NCI-H1694 (cell line): ENCODE data around the gene ARHGAP1.
A peak's percentile ranks its signal among the peaks of the same experiment; 100 is the strongest.
"Not testable (repeated sequence)": the region's sequence is repeated elsewhere in the genome, so short reads cannot be mapped to it uniquely, and the experiment has no call there.

Source experiments
- DNase-seq: peaks from one replicate; lab custom pipeline; 2025; lab: John Stamatoyannopoulos, UW

Gene ARHGAP1

DNA sequence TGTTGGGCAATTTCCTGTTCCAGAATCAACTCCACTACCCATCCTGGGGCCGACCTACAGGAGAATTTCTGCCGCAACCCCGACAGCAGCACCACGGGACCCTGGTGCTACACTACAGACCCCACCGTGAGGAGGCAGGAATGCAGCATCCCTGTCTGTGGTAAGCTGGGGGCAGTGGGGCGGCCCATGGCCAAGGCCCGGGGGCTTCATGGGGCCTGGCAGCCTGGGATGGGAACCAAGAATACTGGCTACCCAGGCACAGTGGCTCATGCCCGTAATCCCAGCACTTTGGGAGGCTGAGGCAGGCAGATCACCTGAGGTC lies 22.9 kb upstream of the ARHGAP1 start:
- DNase-seq: no peak

DNA sequence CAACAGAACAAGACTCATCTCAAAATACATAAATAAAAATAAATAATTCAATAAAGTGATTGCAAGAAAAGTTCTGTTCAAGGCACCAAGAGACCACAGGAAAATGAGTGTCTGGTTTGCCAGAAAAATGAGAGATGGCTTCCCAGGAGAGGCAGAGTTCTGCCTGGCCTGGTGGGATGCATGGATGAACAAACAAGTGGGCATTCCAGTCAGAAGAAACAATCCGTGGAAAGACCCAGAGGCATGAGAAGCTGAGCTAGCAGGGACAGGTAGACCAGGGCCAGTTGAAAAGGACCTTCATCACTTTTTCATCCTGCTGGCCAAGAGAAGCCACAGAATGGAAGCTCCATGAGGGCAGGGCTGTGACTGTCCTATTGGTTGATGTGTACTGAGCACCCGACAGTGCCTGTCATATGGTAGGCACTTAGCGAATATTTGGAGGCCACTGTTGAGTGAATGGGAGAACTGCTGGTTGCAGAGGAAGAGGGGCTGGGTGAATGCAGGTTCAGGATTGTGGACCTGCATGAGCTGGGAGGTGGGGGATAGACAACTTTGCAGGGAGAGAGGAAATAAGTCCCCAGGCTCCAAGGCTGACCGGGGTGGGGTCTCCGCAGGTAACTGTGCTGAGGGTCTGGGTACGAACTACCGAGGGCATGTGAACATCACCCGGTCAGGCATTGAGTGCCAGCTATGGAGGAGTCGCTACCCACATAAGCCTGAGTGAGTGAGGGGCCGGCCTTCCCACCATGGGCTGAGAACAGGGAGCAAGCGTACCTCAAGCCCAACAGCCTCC lies 22.3 kb upstream of the ARHGAP1 start:
- DNase-seq: no peak

DNA sequence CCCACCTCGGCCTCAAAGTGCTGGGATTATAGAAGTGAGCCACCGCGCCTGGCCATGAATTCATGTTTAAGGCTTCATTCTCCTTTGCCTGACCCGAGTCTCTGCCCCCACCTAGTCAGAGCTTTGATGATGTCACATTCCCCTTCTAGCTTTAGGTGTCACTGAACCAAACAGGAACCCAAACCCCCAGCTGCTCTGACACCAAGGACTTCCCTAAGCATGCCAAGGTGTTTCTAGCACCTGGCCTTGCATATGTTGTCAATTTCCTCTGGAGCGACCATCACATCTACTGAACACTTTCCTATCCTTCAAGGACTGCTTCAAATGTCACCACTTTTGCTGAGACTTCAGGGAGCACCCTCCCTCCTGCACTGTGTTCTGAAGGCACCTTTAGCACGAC lies 20.9 kb upstream of the ARHGAP1 start:
- DNase-seq: no peak

DNA sequence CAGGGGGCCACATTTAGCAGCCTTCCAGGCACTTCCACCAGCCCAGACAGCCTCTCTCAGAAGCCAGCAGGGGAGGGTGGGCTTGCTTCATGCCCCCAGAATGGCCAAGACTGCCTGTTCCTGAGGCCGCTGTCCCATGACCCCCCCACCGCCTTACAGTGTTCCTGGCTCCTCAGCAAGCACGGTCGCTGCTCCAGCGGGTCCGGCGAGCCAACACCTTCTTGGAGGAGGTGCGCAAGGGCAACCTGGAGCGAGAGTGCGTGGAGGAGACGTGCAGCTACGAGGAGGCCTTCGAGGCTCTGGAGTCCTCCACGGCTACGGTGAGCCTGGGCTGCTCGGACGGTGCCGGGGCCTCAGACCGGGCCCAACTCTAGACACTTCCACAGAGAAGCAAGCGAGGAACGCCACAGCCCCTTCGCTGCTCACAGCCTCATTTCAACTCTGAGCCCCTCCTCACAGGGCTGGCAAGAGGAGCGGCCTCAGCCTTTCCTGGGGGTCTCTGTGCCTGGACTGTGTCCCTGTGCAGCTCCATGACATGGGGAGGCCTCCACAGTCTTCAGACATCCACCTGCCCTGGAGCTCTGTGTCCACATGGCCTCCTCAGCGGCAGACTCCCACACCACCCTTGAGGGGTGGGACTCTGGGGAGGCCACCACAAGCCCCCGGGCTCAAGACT lies 19.3 kb upstream of the ARHGAP1 start:
- no peak for DNase-seq

DNA sequence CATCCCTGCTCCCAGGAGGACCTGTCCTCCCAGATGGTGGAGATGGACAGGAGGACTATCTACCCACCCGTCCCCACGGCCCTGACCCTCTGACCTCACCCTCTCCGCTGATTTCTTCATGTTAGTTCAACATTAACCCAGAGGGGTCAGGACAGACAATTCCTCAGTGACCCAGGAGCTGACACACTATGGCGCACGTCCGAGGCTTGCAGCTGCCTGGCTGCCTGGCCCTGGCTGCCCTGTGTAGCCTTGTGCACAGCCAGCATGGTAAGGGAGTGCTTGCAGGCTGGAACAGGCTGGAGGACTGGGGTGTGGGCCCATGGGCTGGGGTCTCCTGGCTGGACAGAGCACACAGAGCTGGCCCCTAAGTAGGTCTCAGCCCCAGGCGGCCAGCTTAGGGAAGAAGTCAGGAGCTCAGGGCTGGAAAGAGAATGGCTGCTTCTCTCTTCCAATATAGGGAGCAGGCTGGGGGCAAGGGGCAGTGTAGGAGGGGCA lies 18.7 kb upstream of the ARHGAP1 start, which contains the start of gene F2:
Gene F2, plus strand, starts transcription at position 166 of the 495 bp plus-strand sequence. Its CDS starts 23 bp downstream, at position 189.
- DNase-seq: no peak

DNA sequence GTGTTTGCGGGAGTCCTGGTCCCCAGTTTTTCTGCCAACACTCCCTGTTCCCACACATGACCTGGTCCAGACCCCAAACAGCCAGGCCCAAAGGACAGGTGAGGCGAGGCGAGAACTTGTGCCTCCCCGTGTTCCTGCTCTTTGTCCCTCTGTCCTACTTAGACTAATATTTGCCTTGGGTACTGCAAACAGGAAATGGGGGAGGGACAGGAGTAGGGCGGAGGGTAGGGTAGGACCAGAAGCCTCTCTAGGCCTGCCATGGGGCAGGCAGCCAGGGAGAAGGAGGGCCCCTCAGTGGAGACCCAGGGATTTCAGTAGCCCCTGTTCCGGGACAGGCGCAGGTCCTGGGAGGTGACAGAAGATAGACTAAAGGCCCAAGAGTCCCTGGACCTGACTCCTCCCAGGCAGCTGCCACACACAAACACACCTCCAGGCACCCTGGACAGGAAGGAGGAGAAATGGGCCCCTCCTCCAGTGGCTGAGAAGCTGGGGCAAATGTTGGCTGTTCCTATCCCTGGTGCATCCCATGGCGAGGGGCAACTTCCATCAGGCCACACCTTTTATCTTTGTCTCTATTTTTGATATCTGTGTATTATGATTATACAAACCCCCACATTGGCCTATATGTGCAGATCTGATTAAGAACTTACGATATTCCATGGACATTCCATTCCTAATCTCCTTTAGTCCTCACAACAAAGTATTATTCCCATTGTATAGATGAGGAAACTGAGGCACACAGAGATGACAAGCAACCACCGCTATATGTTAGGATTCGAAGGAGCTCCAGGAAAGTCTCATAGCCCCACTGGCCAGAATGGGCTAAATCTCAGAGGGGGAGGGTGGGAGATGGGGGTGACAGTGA lies 18.0 kb upstream of the ARHGAP1 start:
- DNase-seq: no peak

DNA sequence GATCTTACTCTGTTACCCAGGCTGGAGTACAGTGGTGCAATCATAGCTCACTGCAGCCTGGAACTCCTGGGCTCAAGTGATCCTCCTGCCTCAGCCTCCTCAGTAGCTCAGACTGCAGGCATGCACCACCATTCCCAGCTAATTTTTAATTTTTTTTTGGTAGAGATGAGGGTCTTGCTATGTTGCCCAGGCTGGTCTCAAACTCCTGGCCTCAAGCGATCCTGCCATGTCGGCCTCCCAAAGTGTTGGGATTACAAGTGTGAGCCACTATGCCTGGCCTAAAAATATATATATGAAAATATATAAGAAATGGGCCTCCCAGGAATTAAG lies 17.4 kb upstream of the ARHGAP1 start:
- DNase-seq: not testable (repeated sequence)

DNA sequence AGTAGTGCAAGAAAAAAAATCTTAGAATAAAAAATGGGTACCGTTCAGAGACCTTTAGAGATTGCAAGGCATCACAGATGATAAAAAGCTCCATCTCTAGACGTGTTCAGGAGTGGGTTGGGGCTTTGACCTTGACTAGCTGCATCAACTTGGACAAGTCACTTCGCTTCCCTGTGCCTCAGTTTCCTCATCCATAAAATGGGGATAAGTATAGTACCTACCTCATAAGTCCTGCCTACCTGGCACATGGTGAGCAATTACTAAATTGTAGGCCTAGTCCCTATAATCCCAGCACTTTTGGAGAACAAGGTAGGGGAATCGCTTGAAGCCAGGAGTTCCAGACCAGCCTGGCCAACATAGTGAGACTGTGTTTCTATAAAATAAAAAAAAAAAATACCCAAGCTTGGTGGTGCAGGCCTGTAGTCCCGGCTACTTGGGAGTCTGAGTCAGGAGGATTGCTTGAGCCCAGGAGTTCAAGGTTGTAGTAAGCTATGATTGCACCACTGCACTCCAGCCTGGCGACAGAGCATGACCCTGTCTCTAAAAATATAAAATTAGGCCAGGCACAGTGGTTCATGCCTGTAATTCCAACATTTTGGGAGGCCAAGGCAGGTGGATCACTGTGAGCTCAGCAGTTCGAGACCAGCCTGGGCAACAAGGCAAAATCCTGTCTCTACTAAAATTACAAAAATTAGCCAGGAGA lies 12.6 kb upstream of the ARHGAP1 start:
- DNase-seq: no peak

DNA sequence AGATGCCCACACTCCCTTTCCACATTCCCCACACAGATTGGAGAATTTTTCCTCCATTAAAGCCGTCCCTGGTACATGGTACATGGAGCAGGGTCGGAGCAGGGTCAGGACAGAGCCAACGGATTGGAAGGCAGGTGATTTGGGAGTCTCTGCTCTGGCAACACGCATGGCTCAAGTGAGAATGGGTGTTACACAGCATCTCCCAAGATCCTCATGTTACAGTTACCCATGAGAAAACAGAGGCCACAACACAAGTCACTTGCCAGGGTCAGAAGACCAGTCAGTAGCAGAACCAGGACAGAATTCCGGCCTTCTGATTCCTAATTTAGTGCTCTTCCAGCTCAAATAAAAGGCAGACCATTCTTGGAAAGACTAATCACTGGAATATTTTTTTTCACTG lies 10.9 kb upstream of the ARHGAP1 start:
- no peak for DNase-seq

DNA sequence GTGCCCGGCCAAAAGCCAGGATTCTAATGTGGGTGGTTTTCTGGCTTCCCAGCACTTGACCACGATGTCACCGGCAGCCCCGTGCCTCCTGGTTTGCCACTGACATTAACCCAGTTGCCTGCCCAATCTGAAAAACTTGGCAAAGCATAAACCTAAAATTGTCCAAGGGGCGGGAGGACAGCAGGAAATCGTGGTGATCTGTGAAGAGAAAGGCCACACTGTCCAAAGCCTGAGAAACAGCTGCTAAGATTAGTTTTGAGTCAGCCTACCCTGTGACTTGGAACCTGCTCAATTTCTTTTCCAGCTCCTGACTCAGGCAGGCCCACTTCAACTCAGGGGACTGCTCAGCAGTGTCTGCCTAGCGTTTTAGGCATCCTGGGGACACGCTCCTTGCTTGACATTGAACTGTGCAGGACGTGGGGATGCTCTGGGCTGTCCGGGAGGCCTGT lies 10.4 kb upstream of the ARHGAP1 start:
- DNase-seq: no peak

DNA sequence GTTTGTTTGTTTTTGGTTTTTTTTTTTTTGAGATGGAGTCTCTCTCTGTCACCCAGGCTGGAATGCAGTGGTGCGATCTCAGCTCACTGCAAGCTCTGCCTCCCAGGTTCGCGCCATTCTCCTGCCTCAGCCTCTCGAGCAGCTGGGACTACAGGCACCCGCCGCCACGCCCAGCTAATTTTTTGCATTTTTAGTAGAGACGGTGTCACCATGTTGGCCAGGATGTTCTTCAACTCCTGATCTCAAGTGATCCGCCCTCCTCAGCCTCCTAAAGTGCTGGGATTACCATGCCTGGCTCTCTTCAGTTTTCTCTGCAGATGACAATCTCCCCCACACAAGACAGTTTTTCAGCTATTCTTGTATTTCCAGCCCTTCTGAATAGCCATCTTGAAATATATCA lies 8.9 kb upstream of the ARHGAP1 start:
- not testable (repeated sequence) for DNase-seq

DNA sequence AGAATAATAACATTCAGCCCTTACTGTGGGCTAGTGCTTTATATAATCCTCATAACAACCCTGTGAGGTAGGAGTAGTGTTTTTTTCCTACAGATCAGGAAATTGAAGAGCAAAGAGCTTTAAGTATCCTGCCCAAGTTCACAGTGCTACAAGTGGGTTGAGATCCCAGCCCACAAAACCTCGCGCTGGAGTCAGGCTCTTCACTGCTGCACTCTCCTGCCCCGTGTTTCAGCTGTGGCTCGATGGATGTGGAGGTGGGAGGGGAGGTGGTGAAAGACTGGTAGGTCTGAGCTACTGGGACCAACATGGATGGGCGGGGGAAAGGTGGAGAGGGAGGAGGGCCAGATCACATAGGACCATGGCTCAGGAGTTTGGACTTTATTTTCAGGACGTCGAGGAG lies 6.5 kb upstream of the ARHGAP1 start:
- no peak for DNase-seq

DNA sequence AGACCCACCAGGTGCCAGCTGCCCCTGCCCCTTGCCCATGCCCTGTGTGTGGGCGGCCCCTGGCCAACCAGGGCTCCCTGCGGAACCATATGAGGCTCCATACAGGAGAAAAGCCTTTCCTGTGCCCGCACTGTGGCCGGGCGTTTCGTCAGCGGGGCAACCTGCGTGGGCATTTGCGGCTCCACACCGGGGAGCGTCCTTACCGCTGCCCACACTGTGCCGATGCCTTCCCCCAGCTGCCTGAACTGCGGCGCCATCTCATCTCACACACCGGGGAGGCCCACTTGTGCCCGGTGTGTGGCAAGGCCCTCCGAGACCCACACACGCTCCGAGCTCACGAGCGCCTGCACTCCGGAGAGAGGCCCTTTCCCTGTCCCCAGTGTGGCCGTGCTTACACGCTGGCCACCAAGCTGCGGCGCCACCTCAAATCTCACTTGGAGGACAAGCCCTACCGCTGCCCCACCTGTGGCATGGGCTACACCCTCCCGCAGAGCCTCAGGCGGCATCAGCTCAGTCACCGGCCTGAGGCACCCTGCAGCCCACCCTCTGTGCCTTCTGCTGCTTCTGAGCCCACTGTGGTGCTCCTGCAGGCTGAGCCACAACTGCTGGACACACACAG lies 4.8 kb upstream of the ARHGAP1 start:
- no peak for DNase-seq

DNA sequence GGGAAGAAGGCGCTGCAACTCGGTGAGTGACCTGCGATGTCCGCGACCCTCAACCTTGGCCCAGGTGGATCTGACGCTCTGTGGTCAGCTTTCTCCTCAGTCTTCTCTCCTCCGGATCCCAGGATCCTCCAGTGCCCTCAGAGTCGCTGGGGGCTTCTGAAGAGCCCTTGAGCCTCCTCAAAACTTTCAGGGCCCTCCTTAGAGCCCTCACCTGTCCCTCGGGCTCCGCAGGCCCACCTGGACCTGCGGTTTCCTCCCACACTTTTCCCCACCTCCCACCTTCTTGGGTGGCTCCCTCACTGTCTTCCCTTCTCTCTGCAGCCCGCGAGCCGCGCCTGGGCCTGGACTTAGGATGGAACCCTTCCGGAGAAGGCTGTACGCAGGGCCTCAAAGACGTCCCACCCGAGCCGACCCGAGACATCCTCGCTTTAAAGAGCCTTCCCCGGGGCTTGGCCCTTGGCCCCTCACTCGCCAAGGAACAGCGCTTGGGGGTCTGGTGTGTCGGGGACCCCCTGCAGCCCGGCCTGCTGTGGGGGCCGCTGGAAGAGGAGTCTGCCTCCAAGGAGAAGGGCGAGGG lies 747 bp upstream of the ARHGAP1 start:
- DNase-seq: no peak

DNA sequence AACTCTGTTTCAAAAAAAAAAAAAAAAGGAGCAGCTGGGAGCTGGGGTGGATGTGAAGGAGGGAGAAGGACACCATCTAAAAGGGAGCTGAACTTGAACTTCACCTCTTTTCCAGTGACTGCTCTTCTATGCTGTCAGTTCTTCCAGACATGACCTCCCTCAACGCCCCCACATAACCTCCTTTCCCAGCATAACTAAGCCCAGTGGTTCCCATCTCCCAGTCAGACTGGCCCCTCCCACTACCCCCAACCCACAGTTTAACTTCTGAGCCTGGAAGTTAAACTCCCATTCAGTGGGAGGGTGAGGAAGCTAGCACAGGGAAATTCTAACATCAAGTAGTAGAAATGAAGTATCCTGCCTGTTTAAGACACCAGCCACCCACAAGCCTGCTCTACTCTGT lies 1.8 kb downstream of the ARHGAP1 start:
- no peak for DNase-seq

DNA sequence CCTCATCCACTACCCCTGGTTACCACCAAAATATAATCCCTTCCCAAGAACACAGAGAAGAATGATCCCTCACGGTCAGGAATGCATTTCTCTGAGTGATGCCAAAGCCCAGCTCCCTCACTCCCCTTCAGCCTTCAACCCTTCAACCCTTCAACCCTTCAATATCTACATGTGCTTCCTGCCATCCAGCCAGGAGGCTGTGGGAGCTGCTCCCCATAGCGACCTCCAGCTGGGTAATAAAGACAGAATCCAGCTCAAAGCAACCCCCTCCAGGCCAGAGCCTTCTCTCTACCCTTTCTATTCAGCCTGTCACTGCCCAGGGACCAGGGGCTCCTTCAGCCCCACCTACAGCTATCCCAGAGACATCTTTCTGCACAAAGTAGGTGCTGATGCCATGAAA lies 2.7 kb downstream of the ARHGAP1 start:
- no peak for DNase-seq

DNA sequence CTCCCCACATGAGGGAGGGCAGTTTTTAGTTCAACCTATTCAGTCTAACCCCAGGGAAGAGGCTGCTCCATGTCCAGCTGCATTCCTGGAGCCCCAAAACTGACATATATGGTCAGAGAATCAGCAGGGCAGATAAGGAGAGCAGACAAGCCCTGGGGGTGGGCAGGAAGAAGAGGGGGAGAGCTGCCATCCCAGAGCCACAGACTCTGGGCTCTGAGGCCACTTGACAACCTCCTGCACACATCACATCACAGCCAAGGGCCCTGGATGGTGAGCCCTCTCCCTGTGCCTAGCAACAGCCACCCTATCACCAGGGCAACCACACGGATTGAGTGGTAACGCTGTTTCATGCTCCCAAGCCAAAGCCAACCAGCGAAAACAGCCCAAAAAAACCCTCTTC lies 3.1 kb downstream of the ARHGAP1 start:
- DNase-seq: no peak

DNA sequence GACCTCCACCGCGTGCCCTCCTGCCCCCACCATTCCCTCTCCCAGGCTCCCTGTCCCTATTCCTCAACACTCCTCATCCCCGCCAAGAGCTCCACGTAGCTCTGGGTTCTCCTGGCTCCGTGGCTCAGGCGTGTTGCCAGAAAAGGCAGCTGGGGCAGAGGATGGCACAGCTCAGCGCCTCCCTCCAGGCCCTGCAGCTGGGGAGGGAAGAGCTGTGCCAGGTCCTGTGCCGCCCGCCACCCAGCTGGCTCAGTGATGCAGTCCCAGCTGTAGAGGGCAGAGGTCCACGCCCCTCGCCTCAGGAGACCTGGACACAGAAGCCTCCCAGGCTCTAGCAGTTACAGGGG lies 4.2 kb downstream of the ARHGAP1 start:
- DNase-seq: peak; percentile 89

DNA sequence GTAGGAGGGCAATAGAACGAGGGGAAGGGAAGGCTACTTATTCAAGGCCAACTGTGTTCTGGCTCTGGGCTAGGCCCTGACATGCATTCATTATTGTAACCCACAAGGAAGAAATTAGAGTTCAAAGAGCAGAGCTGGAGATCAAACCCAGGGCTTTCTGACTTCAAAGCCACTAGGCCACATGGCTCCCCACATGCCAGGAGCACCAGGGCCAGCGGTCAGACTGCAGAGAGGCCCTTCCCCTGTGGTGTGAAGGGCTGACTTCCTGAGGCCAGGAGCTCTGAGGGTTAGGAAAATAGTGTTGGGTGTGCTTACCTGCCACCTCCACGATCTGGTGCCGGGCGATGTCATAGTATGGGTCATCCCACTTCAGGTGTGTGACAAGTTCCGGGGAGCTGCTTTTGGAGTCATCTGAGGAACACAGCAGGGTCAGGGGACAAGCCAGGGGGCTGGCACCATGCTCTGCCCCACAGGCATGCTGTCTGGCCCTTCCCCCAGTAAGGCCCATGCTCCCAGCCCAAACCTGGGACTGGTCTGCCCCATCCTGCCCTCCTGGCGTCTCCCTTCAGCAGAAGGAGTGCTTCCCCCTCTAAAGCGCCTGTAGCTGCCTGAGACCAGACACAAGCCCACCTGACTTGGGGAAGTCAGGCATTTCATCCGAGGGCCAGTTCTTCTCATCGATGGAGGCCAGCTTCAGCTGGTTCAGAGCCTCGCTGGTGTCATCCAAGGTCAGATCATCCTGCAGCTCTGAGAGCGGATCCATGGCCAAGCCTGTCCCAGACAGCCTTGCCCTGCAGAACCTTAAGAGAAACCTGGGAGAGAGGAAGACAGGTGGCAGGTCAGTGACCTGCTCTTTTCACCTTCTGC lies 4.8 kb downstream of the ARHGAP1 start:
- no peak for DNase-seq

DNA sequence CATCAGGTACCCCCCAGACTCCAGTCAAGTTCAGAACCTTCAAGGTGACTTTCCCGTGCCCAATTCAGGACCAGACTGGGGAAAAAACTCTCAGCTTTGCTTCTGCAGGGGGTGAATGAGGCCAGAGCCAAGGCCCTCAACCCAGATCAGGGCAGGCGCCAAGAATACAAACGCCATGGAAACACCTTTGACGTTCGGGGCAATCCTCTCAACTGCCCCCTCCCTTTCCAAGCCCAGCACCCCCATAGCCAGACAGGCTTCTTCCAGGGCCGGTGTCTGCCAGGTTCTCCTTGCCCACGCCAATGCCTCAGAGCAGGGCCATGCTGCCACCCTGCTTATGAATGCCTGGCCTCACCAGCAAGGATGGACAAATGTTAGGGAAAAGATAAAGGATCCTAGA lies 5.8 kb downstream of the ARHGAP1 start:
- DNase-seq: no peak
